Measurements from ENCODE around the gene NR3C2.

DNA sequence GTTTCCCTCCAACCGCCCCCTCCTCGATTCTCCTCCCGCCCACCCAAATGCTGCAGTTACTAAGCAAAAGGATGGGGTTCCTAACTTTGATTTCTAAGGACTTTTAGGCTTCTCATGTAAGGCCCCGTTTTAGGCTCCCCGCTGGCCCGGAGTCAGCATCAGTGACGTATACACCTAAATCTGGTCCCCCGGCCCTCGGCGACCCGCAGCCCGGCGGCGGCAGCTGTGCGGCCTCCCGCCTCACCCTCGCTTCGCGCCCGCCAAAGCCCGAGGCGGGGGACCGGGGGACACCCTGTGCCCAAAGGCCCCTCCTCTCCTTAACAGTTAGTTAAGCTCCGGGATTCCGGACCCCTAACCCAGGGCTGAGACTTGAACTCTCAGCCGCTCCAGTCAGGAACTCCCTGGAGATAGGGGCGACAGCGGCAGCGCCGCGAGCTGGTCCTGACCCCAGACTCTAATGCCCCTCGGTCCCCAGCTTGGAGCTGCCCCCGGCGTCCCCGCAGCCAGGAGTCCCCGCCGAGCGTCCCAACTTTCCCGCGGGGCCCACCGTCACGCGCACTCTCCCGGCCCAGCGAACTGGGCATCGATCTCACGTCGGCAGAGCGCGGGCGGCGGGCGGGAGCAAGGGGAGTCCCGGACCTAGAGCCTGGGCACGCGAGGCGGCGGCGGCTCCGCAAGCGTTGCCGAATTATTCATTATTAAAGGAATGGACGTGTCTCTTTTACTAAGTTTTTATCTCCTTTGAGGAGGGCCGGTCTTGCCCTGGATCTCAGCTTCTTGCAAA, 1.5 kb upstream of the NR3C2 start:
- TF ChIP-seq, protein P1, sequence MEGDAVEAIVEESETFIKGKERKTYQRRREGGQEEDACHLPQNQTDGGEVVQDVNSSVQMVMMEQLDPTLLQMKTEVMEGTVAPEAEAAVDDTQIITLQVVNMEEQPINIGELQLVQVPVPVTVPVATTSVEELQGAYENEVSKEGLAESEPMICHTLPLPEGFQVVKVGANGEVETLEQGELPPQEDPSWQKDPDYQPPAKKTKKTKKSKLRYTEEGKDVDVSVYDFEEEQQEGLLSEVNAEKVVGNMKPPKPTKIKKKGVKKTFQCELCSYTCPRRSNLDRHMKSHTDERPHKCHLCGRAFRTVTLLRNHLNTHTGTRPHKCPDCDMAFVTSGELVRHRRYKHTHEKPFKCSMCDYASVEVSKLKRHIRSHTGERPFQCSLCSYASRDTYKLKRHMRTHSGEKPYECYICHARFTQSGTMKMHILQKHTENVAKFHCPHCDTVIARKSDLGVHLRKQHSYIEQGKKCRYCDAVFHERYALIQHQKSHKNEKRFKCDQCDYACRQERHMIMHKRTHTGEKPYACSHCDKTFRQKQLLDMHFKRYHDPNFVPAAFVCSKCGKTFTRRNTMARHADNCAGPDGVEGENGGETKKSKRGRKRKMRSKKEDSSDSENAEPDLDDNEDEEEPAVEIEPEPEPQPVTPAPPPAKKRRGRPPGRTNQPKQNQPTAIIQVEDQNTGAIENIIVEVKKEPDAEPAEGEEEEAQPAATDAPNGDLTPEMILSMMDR (IDR thresholded peaks at IDR 0.05): no peak
- peak; percentile 3 for TF ChIP-seq POLR2AphosphoS5 (IDR thresholded peaks at IDR 0.05)

Measured in prostate gland (tissue), 2 donors.